Endometrial microvascular endothelial cells (primary cell): ENCODE data around the gene HSPG2. TPM values are rescaled to one million over a fixed set of nuclear protein-coding genes. Genes with fewer than 3 reads are reported as not detected.

Experiments used
- in situ Hi-C: cut with HindIII; loops from 2 replicates; pipeline ENCODE4 v1.10.0; 2017; ENCODE audit warnings: low sequenced_read_pairs, low pct_unique_long_range_greater_than_20kb; ENCODE audit errors: inconsistent ontology term
- total RNA-seq: library from RNA; depleted of rRNA; stranded (reverse); fragments of >200 nt; gene quantifications from one replicate; pipeline ENCODE4 v1.2.3, GENCODE V29; 2015; ENCODE audit errors: inconsistent ontology term

HSPG2 gene
- total RNA-seq, 1 donor from 2014 or later = 464 TPM

- in situ Hi-C loops = no loop called here
Observed at GRCh38 chr1:21891621-21892479, 45.3 kb downstream of the HSPG2 start.

GRCh38 chr1:21891081-21891480, 46.0 kb downstream of the HSPG2 start:
- in situ Hi-C loops = no loop called here

- in situ Hi-C loops = no loop called here
Observed at GRCh38 chr1:21888500-21888899, 48.6 kb downstream of the HSPG2 start.

- in situ Hi-C loops = no loop called here
Observed at GRCh38 chr1:21887796-21888195, 49.3 kb downstream of the HSPG2 start.

GRCh38 chr1:21887216-21887736, 49.8 kb downstream of the HSPG2 start:
- in situ Hi-C loops = no loop called here

GRCh38 chr1:21886486-21887215, 50.5 kb downstream of the HSPG2 start:
- in situ Hi-C loops = no loop called here

- in situ Hi-C loops = no loop called here
Observed at GRCh38 chr1:21885236-21886037, 51.7 kb downstream of the HSPG2 start.

- in situ Hi-C loops = no loop called here
Observed at GRCh38 chr1:21884456-21885235, 52.5 kb downstream of the HSPG2 start.

- in situ Hi-C loops = no loop called here
Observed at GRCh38 chr1:21882721-21883415, 54.2 kb downstream of the HSPG2 start.

GRCh38 chr1:21881250-21881649, 55.9 kb downstream of the HSPG2 start:
- in situ Hi-C loops = no loop called here

GRCh38 chr1:21880619-21880970, 56.5 kb downstream of the HSPG2 start:
- in situ Hi-C loops = no loop called here

- in situ Hi-C loops = no loop called here
Observed at GRCh38 chr1:21879928-21880618, 57.0 kb downstream of the HSPG2 start.

- in situ Hi-C loops = no loop called here
Observed at GRCh38 chr1:21878840-21879478, 58.2 kb downstream of the HSPG2 start.

- in situ Hi-C loops = no loop called here
Observed at GRCh38 chr1:21878009-21878773, 58.9 kb downstream of the HSPG2 start.

GRCh38 chr1:21876267-21876666, 60.8 kb downstream of the HSPG2 start:
- in situ Hi-C loops = no loop called here

GRCh38 chr1:21875621-21876063, 61.5 kb downstream of the HSPG2 start:
- in situ Hi-C loops = no loop called here
